GM13977 (cell line): ENCODE measurements around the gene KRT78.

Source experiments
- DNase-seq: peaks from one replicate; pipeline ENCODE4 v3.0.0; 2012; ENCODE audit warnings: low spot score
- in situ Hi-C: fragments of 300-500 bp; cut with MboI; formaldehyde crosslinking; loops from one replicate; pipeline ENCODE4 v1.12.0; 2022; ENCODE audit warnings: low sequenced_read_pairs, low pct_unique_long_range_greater_than_20kb, mixed read lengths, inconsistent platforms; ENCODE audit not compliant: unreplicated experiment
- TF ChIP-seq, protein P1 (sequence below): IDR thresholded peaks from 2 replicates; pipeline ENCODE4 v1.5.1; 2012; ENCODE audit warnings: mild to moderate bottlenecking, control low read depth; ENCODE audit not compliant: insufficient read depth; ENCODE audit errors: extremely low read depth, missing control alignments

The KRT78 gene

DNA sequence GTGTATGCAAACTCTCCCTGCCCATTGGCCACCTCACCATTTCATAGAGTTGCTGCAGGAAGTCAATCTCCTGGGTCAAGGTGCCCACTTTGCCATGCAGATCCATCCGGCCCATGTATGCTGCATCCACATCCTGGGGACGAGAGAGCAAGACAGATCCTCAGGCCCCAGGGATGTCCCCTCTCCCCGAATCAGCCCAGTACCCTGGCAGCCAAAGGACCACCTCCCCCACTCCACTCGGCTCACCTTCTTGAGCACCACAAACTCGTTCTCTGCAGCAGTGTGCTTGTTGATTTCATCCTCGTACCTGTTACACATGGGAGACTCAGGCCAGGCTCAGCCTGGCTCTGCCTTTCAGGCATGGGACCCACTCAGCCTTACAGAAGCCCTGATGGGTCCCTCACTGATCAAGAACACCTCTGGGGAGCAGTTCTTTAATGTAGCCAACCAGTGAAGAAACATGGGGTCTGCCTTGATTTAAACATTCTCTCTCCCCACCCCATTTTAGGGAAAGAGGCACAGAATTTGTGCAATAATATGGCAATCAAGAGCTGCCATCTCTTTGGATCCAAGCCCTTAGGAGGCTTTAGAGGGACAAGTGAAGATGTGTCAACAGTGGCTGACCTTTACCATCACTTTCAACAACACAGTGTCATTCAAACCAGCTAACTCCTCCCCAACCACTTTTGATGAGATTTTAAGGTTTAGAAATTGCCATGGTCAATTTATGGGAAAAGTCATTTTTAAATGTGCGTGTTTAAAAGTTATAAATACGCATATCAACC is 18.6 kb downstream of the KRT78 start:
- DNase-seq = no peak
- in situ Hi-C loops = no loop called here
- TF ChIP-seq, protein P1, sequence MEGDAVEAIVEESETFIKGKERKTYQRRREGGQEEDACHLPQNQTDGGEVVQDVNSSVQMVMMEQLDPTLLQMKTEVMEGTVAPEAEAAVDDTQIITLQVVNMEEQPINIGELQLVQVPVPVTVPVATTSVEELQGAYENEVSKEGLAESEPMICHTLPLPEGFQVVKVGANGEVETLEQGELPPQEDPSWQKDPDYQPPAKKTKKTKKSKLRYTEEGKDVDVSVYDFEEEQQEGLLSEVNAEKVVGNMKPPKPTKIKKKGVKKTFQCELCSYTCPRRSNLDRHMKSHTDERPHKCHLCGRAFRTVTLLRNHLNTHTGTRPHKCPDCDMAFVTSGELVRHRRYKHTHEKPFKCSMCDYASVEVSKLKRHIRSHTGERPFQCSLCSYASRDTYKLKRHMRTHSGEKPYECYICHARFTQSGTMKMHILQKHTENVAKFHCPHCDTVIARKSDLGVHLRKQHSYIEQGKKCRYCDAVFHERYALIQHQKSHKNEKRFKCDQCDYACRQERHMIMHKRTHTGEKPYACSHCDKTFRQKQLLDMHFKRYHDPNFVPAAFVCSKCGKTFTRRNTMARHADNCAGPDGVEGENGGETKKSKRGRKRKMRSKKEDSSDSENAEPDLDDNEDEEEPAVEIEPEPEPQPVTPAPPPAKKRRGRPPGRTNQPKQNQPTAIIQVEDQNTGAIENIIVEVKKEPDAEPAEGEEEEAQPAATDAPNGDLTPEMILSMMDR = no peak

DNA sequence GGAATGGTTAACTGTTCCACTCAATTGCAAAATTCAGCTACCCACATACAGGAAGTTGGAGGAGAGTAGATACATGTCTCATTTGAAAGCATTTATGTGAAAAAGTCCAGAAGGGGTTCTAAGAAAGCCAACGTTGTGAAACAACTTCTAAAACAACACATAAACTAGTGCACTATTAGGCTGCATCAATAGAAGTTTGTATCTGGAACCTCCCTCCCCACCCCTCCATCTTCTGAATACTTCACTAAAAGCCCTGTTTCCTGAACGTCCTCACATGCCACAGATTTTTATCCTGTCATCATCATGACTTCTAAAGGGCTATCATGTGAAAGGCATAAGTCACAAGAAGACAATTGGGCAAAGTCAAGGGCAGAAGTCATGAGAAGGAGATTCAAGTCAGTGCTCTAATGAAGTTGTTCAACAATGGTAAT is 20.2 kb downstream of the KRT78 start:
- DNase-seq = no peak
- TF ChIP-seq, protein P1 = no peak
- in situ Hi-C loops = no loop called here

DNA sequence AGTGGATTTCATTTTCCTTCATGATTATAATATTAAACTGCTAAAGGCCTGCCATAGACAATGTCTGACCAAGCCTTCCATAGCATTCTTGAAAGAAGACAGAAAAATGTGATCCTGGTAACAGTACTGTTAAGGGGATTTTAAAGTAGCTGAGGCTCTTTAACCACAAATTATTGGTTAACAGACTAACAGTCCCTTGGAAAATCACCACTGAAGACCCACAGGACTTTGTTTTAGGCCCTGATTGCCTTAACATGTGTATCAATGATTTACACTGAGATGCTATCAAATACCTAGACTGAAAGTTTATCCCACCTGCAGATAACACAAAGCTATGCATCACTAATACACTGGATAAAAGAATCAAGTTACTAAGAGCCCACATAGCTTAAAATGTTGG is 20.6 kb downstream of the KRT78 start:
- DNase-seq = no peak
- in situ Hi-C loops = no loop called here
- TF ChIP-seq, protein P1 = no peak

DNA sequence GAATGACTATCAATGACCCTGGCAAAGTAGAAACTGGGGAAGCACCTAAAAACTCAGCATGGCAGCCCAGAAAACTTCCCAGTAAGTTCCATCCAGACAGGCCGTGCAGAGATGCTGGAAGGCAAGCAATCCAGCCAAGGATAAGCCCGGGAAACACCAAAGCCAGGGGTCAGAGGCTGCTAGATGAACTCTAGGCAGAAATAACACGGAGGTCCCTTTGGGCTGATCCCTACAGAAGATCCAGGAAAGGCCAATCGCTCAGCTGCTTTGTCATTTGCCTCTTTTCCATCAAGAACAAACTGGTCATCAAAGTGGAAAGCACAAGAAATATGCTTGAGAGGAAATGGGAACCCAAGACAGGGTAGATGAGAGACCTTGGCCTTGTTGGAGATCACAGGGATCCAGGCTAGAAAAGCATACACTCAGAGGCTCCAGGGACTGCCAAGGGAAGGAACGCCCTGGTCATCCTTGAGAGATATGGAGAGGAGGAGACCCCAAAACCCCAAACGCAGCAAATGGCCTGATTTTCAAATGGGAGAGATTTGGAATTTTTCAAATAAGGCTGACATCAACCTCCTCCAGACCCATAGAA is 21.2 kb downstream of the KRT78 start:
- in situ Hi-C loops = no loop called here
- TF ChIP-seq, protein P1 = no peak
- DNase-seq = no peak

DNA sequence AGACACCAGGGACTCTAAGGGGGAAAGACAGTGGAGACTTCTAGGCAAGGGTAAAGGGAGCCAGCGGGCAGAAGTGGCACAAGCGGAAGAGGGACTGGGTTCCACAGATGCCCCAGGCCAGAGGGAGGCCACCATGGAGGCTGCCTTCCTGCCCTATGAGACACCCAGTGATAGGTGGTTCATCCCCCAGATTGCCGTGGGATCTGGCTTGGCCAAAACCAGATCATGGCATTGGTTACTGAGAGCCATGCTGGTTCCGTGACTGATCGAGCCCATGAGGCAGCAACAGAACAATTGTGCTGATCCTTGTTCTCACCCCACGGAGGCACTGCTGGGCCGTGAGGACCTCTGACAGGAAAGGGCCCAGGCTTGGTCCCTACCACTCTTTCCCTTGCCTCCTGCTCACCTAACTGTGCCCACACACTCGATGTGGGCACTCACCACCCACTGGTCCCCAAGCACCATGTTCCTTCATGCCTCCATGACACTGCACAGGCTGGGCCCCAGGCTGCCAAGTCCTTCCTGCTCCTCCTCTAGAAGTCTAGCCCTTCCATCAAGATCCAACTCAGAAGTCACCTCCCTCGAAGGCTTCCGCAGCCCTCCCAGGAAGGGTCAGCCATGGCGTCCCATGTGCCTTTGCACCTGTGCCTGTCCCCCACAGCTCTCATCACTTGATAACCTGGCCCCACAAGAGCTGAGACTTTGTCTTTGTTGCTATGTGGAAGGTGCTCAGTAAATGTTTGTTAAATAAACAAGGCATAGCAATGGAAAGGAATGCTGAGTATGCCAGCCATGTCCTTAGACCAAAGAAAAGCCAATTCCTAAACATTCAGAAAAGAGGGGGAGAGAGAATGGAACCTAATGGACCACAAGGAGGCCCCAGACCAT is 21.9 kb downstream of the KRT78 start:
- no peak for DNase-seq
- in situ Hi-C loops = no loop called here
- TF ChIP-seq, protein P1 = no peak

DNA sequence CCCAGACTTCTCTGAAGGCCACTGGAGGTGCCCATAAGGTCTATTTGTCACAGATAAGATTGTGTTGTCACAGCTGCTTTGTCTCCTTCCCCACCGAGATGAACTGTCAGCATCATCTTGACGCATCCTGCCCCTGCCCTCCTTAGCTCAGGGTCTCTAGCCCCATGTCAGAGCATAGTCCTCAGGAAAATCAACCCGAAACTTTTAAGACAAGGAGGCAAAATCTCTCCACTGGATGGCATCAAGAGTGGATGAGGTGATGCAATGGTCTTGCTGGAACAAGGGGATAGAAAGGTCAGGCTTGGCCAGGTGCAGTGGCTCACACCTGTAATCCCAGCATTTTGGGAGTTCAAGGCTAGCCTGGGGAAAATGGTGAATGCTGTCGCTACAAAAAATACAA is 22.8 kb downstream of the KRT78 start:
- TF ChIP-seq, protein P1 = no peak
- DNase-seq = no peak
- in situ Hi-C loops = no loop called here
